ENCODE data around the gene AKT3.

DNA sequence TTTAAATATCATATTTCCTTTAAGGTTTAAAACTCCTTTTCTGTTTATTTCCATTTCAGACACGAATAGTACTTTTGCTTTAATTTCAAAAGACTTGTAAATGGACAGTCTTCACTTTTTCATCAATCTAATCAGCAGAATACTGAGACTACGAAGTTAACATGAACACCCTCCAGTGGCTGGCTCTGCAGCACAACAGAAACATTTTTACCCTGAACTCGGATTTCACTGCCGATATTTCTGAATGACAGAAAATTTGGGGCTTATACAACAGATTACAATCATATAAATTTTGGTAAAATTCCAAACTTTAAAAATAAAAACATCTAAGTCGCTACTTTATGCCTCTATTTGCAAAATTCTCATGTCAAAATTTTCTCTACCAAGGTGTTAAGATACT, 86.2 kb downstream of the AKT3 start:
- TF ChIP-seq PAX5 (IDR thresholded peaks at IDR 0.05; ENCODE audit: insufficient read depth, low read length, severe bottlenecking) (no peak), SPI1 (IDR thresholded peaks at IDR 0.05; ENCODE audit: low read depth, low read length) (no peak), TAF1 (IDR thresholded peaks at IDR 0.05; ENCODE audit: low read depth, low read length) (no peak), POLR2AphosphoS5 (IDR thresholded peaks at IDR 0.05; ENCODE audit: low read depth, low read length) (no peak)

Data from GM12891 (cell line).